Uterus (tissue), 2 donors: Measurements from ENCODE around the gene PTGDS.

ENCODE experiments used
- CTCF ChIP-seq, 4 experiments: fragments of 200-600 bp in 2 of 4; fragments of 450-650 bp in 2 of 4; sonication (generic) in 2 of 4; IDR thresholded peaks; one replicate each; pipeline ENCODE4 v1.5.1; 2016 to 2019; ENCODE audit warnings: antibody characterized with exemption in 4 of 4, mild to moderate bottlenecking in 2 of 4, moderate library complexity in 1 of 4
- POLR2A ChIP-seq, 2 donors: fragments of 450-650 bp; IDR thresholded peaks; one replicate each; pipeline ENCODE4 v1.6.1; 2016; ENCODE audit warnings: antibody characterized with exemption in 2 of 2, mild to moderate bottlenecking in 1 of 2, moderate library complexity in 1 of 2

DNA sequence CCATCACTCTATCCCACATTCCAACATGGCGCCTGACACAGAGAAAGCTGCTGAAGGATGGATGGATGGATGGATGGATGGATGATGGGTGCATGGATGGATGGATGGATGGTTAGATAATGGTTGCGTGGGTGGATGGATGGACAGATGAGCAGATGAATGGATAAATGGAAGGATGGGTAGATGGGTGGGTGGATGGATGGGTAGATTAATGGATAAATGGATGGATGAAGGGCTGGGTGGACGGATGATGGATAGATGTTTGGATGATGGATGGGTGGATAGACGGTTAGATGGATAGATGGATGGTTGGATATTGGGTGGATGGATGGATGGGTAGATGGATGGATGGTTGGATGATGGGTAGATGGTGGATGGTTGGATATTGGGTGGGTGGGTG lies 20.7 kb upstream of the PTGDS start:
- TF ChIP-seq CTCF (IDR thresholded peaks at IDR 0.05) (no peak), POLR2A (IDR thresholded peaks at IDR 0.05) (no peak)
